AG04450 (cell line): Measurements from ENCODE around the gene USP14. TPM values are rescaled to one million over a fixed set of nuclear protein-coding genes. Genes with fewer than 3 reads are reported as not detected.
"Not testable (repeated sequence)": the region's sequence is repeated elsewhere in the genome, so short reads cannot be mapped to it uniquely, and the experiment has no call there.

ENCODE experiments used
- CTCF ChIA-PET: fragments of 300-600, 350-600 bp; formaldehyde crosslinking; extraction: SDS; loops from one replicate; lab custom pipeline; 2022; ENCODE audit warnings: antibody characterized with exemption, inconsistent platforms; lab: Charles Lee
- POLR2A ChIA-PET: fragments of 350-600 bp; formaldehyde crosslinking; extraction: SDS; loops from one replicate; lab custom pipeline; 2021; ENCODE audit warnings: antibody characterized with exemption, inconsistent platforms; lab: Yijun Ruan, JAX
- DNase-seq: peaks from one replicate; pipeline ENCODE4 v3.0.0-alpha.2; 2011; ENCODE audit warnings: low read depth, low spot score
- H3K27ac ChIP-seq: one replicate; pipeline ENCODE4 v1.5.1; 2012; ENCODE audit warnings: low read depth, low read length, control low read depth
- H3K27me3 ChIP-seq: one replicate; pipeline ENCODE4 v1.6.0; 2012; ENCODE audit warnings: low read length; ENCODE audit not compliant: control insufficient read depth, insufficient read depth
- H3K4me3 ChIP-seq: 2 replicates; pipeline ENCODE4 v1.5.1; 2011; ENCODE audit warnings: mild to moderate bottlenecking, low read depth, low read length, control low read depth
- H3K9me3 ChIP-seq: 2 replicates; pipeline ENCODE4 v1.5.1; 2012; ENCODE audit warnings: low read length; ENCODE audit not compliant: control insufficient read depth, insufficient read depth
- polyA plus RNA-seq: library from polyadenylated mRNA; depleted of rRNA; stranded (reverse); fragments of >200 nt; gene quantifications from 2 replicates; pipeline ENCODE4 v1.2.3, GENCODE V29; 2011
- TF ChIP-seq, protein P1 (sequence below): IDR thresholded peaks from 2 replicates; pipeline ENCODE4 v1.5.1; 2011; ENCODE audit warnings: low read depth, low read length, control low read depth, inconsistent platforms

USP14 gene
- polyA plus RNA-seq, 1 experiment = 39.7 TPM

- DNase-seq = no peak
- CTCF ChIA-PET = no interaction called here
These were observed 23.3 kb upstream of the USP14 start for GRCh38 chr18:135045-135444.

GRCh38 chr18:136433-136832 lies 21.9 kb upstream of the USP14 start:
- Histone ChIP-seq H3K9me3 (no peaks in the 10 kb centered on the region; the same call in 1 of the 2 replicates), H3K4me3 (no peak overlapping the region), H3K27me3 (peaks cover under 1% of the 10 kb centered on the region), H3K27ac (no peak overlapping the region)
- TF ChIP-seq, protein P1, sequence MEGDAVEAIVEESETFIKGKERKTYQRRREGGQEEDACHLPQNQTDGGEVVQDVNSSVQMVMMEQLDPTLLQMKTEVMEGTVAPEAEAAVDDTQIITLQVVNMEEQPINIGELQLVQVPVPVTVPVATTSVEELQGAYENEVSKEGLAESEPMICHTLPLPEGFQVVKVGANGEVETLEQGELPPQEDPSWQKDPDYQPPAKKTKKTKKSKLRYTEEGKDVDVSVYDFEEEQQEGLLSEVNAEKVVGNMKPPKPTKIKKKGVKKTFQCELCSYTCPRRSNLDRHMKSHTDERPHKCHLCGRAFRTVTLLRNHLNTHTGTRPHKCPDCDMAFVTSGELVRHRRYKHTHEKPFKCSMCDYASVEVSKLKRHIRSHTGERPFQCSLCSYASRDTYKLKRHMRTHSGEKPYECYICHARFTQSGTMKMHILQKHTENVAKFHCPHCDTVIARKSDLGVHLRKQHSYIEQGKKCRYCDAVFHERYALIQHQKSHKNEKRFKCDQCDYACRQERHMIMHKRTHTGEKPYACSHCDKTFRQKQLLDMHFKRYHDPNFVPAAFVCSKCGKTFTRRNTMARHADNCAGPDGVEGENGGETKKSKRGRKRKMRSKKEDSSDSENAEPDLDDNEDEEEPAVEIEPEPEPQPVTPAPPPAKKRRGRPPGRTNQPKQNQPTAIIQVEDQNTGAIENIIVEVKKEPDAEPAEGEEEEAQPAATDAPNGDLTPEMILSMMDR = no peak
- CTCF ChIA-PET = interaction anchor here (0.6 kb wide), 1 partner anchor 704 kb away, joined by 4 read pairs; no protein-coding TSS in a partner anchor
- no peak for DNase-seq
- POLR2A ChIA-PET = no interaction called here

More at GRCh38 chr18:135045-135444, 23.3 kb upstream of the USP14 start:
- no peaks in the 10 kb centered on the region for H3K27me3 ChIP-seq
- H3K27ac ChIP-seq = no peak overlapping the region
- TF ChIP-seq, protein P1 = no peak
- no peaks in the 10 kb centered on the region; the same call in 1 of the 2 replicates for H3K9me3 ChIP-seq
- POLR2A ChIA-PET = no interaction called here
- H3K4me3 ChIP-seq = no peak overlapping the region

DNA sequence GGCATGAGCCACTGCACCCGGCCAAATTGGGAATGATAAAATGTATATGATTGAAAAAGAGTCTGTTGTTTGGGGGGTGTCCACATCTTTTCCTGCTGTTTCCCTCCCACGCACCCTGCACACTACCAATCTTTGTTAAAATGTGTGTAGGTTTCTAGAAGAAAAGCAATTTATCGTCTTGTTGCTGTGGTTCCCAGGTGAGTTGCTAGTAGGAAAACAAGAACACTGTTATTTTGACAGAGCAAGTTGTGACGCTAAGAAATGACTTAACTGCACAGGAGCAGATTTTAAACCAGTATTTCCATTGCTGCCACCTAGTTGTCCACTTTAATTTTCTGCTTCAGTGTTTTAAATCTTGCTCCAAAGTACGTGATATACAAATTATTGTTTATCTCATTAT lies 21.0 kb upstream of the USP14 start:
- ChIA-PET POLR2A (no interaction called here), CTCF (no interaction called here)

GRCh38 chr18:140670-141266 lies 17.6 kb upstream of the USP14 start:
- Histone ChIP-seq H3K9me3 (no peaks in the 10 kb centered on the region; the same call in 1 of the 2 replicates), H3K4me3 (no peak overlapping the region), H3K27me3 (peaks cover 3% of the 10 kb centered on the region), H3K27ac (no peak overlapping the region)
- POLR2A ChIA-PET = no interaction called here
- TF ChIP-seq, protein P1 = no peak
- DNase-seq = no peak
- CTCF ChIA-PET = no interaction called here

More for the DNA sequence above, 21.0 kb upstream of the USP14 start:
- DNase-seq = no peak
- no peak overlapping the region for H3K27ac ChIP-seq
- H3K9me3 ChIP-seq = no peaks in the 10 kb centered on the region; the same call in 1 of the 2 replicates
- peaks cover 3% of the 10 kb centered on the region for H3K27me3 ChIP-seq
- TF ChIP-seq, protein P1 = no peak
- H3K4me3 ChIP-seq = no peak overlapping the region

GRCh38 chr18:142624-143296 lies 15.6 kb upstream of the USP14 start:
- POLR2A ChIA-PET, H3K27ac ChIP-seq, CTCF ChIA-PET, H3K27me3 ChIP-seq, H3K9me3 ChIP-seq, H3K4me3 ChIP-seq, DNase-seq: not testable (repeated sequence)
